SU-DHL-6 (cell line): ENCODE data around the gene INSIG2.

ENCODE experiments used
- H2AFZ ChIP-seq: fragments of 200-600 bp; sonication (generic); 2 replicates; pipeline ENCODE4 v1.6.1; 2014; ENCODE audit warnings: low read depth, mild to moderate bottlenecking, moderate library complexity, mixed read lengths, antibody characterized with exemption, low read length; ENCODE audit not compliant: severe bottlenecking
- H3F3A ChIP-seq: fragments of 200-600 bp; shearing (Covaris generic); 2 replicates; pipeline ENCODE4 v1.6.0; 2016; ENCODE audit warnings: antibody characterized with exemption, mild to moderate bottlenecking; ENCODE audit not compliant: insufficient read depth
- H3K27ac ChIP-seq: fragments of 200-600 bp; sonication (generic); 2 replicates; pipeline ENCODE4 v1.5.1; 2016; ENCODE audit warnings: low read depth, mild to moderate bottlenecking, low read length, moderate library complexity, mixed read lengths
- H3K27me3 ChIP-seq: fragments of 200-600 bp; sonication (generic), shearing (Covaris generic); 2 replicates; pipeline ENCODE4 v1.6.0; 2014; ENCODE audit warnings: mild to moderate bottlenecking, low read length
- H3K36me3 ChIP-seq: fragments of 200-600 bp; sonication (generic); 2 replicates; pipeline ENCODE4 v1.6.1; 2014; ENCODE audit warnings: mild to moderate bottlenecking, low read length, mixed read lengths
- H3K4me2 ChIP-seq: fragments of 300-600, 200-600 bp; shearing (Covaris generic), sonication (generic); 2 replicates; pipeline ENCODE4 v1.6.0; 2014; ENCODE audit warnings: low read length, low read depth, mild to moderate bottlenecking; ENCODE audit not compliant: poor library complexity, severe bottlenecking
- H3K4me3 ChIP-seq: fragments of 200-600 bp; sonication (generic); 2 replicates; pipeline ENCODE4 v1.5.1; 2014; ENCODE audit warnings: antibody characterized with exemption, low read length, mild to moderate bottlenecking, mixed read lengths; ENCODE audit not compliant: insufficient read depth, poor library complexity, severe bottlenecking
- H3K79me2 ChIP-seq: fragments of 200-600 bp; sonication (generic); 2 replicates; pipeline ENCODE4 v1.6.1; 2014; ENCODE audit warnings: mild to moderate bottlenecking, low read length, moderate library complexity; ENCODE audit not compliant: insufficient read depth
- H3K9ac ChIP-seq: fragments of 200-600 bp; sonication (generic); 2 replicates; pipeline ENCODE4 v1.7.0; 2014; ENCODE audit warnings: mild to moderate bottlenecking, low read length
- H3K9me2 ChIP-seq: fragments of 200-600 bp; sonication (generic); replicated peaks from 2 replicates; pipeline ENCODE4 v1.6.1; 2014; ENCODE audit warnings: low read length; ENCODE audit not compliant: insufficient read depth
- H3K9me3 ChIP-seq: fragments of 200-600 bp; sonication (generic); 2 replicates; pipeline ENCODE4 v1.6.1; 2014; ENCODE audit warnings: low read length, mixed read lengths; ENCODE audit not compliant: insufficient read depth
- H4K20me1 ChIP-seq: fragments of 200-600 bp; sonication (generic); 2 replicates; pipeline ENCODE4 v1.6.1; 2014; ENCODE audit warnings: low read depth, mild to moderate bottlenecking, antibody characterized with exemption, low read length, moderate library complexity, mixed read lengths
- EZH2phosphoT487 ChIP-seq: fragments of 200-600 bp; sonication (generic), shearing (Covaris generic); conservative IDR thresholded peaks from 2 replicates; pipeline ENCODE4 v1.6.1; 2018; ENCODE audit warnings: mild to moderate bottlenecking, antibody characterized with exemption, low read length, moderate library complexity, mixed read lengths
- TF ChIP-seq, protein P1 (sequence below): fragments of 200-600 bp; sonication (generic); IDR thresholded peaks from one replicate; pipeline ENCODE4 v1.5.1; 2017; ENCODE audit warnings: antibody characterized with exemption, mild to moderate bottlenecking, low read length, moderate library complexity; ENCODE audit not compliant: insufficient read depth, poor library complexity, severe bottlenecking

Gene INSIG2

DNA sequence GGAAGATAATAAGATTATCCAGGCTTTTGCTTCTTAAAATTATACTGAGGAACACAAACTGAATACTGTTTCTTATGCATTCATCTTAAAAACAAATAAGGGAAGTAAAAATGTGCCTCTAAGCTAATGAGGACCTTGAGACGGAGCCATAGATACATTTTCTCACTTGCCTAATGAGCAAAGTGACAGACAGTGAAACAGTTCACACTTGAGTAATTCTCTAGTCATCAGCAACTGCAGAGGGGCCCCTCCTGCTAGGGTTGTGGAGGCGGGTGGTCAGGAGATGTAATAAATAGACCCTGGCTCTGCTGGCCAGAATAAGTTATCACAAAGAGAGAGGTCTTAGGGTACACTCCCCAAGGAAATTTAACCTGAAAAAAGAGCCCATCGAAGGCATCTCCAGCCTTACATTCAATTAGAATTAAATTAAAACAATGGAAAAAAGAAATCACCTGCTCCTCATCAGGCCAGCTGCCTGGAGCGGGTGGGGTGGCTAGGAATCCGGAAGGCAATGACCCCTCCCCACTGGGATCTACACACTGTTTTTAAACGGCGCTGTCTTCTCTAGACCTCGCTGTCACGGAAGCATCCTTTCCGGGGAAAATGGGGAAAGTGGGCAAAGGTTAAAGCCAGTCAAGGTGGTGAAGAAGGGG, 32.6 kb upstream of the INSIG2 start:
- H3K4me3 ChIP-seq, result peak overlapping the region; percentile 25
- H3K36me3 ChIP-seq, result no peaks in the 10 kb centered on the region
- H3K79me2 ChIP-seq, result no peaks in the 10 kb centered on the region
- H3K9ac ChIP-seq, result peak overlapping the region; percentile 35
- H3K4me2 ChIP-seq, result peak overlapping the region; percentile 63
- peak overlapping the region; percentile 84 for H2AFZ ChIP-seq
- H3F3A ChIP-seq, result 0 out of 2 replicates have a peak, but pooled peaks cover 3% of the 10 kb centered on the region
- no peaks in the 10 kb centered on the region for H3K9me3 ChIP-seq
- H3K27me3 ChIP-seq, result no peaks in the 10 kb centered on the region
- H3K9me2 ChIP-seq, result no peaks in the 10 kb centered on the region
- TF ChIP-seq, protein P1, sequence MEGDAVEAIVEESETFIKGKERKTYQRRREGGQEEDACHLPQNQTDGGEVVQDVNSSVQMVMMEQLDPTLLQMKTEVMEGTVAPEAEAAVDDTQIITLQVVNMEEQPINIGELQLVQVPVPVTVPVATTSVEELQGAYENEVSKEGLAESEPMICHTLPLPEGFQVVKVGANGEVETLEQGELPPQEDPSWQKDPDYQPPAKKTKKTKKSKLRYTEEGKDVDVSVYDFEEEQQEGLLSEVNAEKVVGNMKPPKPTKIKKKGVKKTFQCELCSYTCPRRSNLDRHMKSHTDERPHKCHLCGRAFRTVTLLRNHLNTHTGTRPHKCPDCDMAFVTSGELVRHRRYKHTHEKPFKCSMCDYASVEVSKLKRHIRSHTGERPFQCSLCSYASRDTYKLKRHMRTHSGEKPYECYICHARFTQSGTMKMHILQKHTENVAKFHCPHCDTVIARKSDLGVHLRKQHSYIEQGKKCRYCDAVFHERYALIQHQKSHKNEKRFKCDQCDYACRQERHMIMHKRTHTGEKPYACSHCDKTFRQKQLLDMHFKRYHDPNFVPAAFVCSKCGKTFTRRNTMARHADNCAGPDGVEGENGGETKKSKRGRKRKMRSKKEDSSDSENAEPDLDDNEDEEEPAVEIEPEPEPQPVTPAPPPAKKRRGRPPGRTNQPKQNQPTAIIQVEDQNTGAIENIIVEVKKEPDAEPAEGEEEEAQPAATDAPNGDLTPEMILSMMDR, result no peak
- no peak for TF ChIP-seq EZH2phosphoT487
- H4K20me1 ChIP-seq, result no peaks in the 10 kb centered on the region
- H3K27ac ChIP-seq, result peak overlapping the region; percentile 81

GRCh38 chr2:118056165-118056534, 32.1 kb upstream of the INSIG2 start:
- no peaks in the 10 kb centered on the region for H3K79me2 ChIP-seq
- no peaks in the 10 kb centered on the region for H3K9me3 ChIP-seq
- H3K9me2 ChIP-seq, result no peaks in the 10 kb centered on the region
- H2AFZ ChIP-seq, result peak overlapping the region; percentile 84
- H3K27me3 ChIP-seq, result no peaks in the 10 kb centered on the region
- H3K4me3 ChIP-seq, result peak overlapping the region; percentile 25
- no peak for TF ChIP-seq EZH2phosphoT487
- TF ChIP-seq, protein P1, result no peak
- H3K9ac ChIP-seq, result peak overlapping the region; percentile 35
- 0 out of 2 replicates have a peak, but pooled peaks cover 3% of the 10 kb centered on the region for H3F3A ChIP-seq
- H3K4me2 ChIP-seq, result peak overlapping the region; percentile 63
- no peaks in the 10 kb centered on the region for H4K20me1 ChIP-seq
- H3K36me3 ChIP-seq, result no peaks in the 10 kb centered on the region
- H3K27ac ChIP-seq, result peak overlapping the region; percentile 81

DNA sequence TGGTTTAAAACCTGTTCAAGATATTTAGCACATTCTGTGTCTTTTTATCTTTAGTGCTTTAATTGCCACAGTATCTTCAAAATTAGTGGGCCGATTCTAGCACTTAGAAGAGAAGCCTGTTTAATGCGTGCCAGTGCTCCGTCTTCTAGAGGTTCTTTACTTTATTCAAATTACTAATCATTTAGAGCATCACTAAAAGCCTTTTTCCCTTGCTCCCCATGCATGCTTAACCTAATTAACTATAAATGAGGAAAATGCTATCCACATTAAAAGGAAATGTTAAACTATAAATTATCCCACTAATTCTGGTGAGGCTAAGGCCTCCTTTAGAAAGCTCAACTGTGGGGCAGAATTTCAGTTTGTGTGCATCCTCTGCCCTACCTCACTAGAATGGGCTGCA, 31.5 kb upstream of the INSIG2 start:
- H3K4me2 ChIP-seq, result no peak overlapping the region
- H2AFZ ChIP-seq, result no peak overlapping the region
- H3K9me2 ChIP-seq, result no peaks in the 10 kb centered on the region
- H3K27ac ChIP-seq, result no peak overlapping the region
- H3K4me3 ChIP-seq, result no peak overlapping the region
- no peaks in the 10 kb centered on the region for H3K79me2 ChIP-seq
- no peaks in the 10 kb centered on the region for H3K9me3 ChIP-seq
- H3F3A ChIP-seq, result 0 out of 2 replicates have a peak, but pooled peaks cover 3% of the 10 kb centered on the region
- H3K9ac ChIP-seq, result no peak overlapping the region
- TF ChIP-seq, protein P1, result no peak
- no peak for TF ChIP-seq EZH2phosphoT487
- no peaks in the 10 kb centered on the region for H3K36me3 ChIP-seq
- H4K20me1 ChIP-seq, result no peaks in the 10 kb centered on the region
- H3K27me3 ChIP-seq, result no peaks in the 10 kb centered on the region
